HCT116 (cell line): ENCODE data around the gene SPDL1. TPM values are rescaled to one million over a fixed set of nuclear protein-coding genes. Genes with fewer than 3 reads are reported as not detected.

Source experiments
- ATAC-seq: fragments of 200-7000 bp; cut with Tn5 transposase; 2 replicates; pipeline ENCODE4 v1.9.1; 2020; ENCODE audit warnings: mild to moderate bottlenecking, moderate library complexity
- BruUV-seq: library from RNA; stranded (reverse); fragments of 400-500 nt; replicated peaks from 2 replicates; lab custom pipeline; 2021; lab: Mats Ljungman, UMichigan
- CTCF ChIA-PET: fragments of 300-600 bp; sonication (Branson Sonifier 250); formaldehyde crosslinking; loops from one replicate; lab custom pipeline; 2021; ENCODE audit warnings: antibody characterized with exemption; lab: Charles Lee
- POLR2A ChIA-PET: fragments of 300-600, 350-600 bp; sonication (Branson Sonifier 250); formaldehyde crosslinking; loops from one replicate; lab custom pipeline; 2021; ENCODE audit warnings: antibody characterized with exemption; lab: Charles Lee
- RAD21 ChIA-PET, 2 experiments: fragments of 300-600 bp; sonication (Branson Sonifier 250); formaldehyde crosslinking; loops; one replicate each; lab custom pipeline; 2023; ENCODE audit warnings: low total read pairs in 2 of 2; ENCODE audit not compliant: uncharacterized antibody in 2 of 2, unreplicated experiment in 2 of 2, low non-redundant PET in 1 of 2; lab: Charles Lee
- DNase-seq: peaks from one replicate; pipeline ENCODE4 v3.0.0-alpha.2; 2010; ENCODE audit warnings: low read depth, low spot score
- H2AFZ ChIP-seq: fragments of 200-600 bp; shearing (Covaris generic), sonication (generic); 2 replicates; pipeline ENCODE4 v1.6.1; 2017; ENCODE audit warnings: low read depth, mixed run types, mixed read lengths, antibody characterized with exemption, low read length; ENCODE audit not compliant: poor library complexity, severe bottlenecking
- H3K27ac ChIP-seq: 2 replicates; pipeline ENCODE4 v1.5.1; 2012; ENCODE audit warnings: low read depth, low read length
- H3K27me3 ChIP-seq: fragments of 200-600 bp; sonication (generic); 2 replicates; pipeline ENCODE4 v1.6.1; 2016; ENCODE audit warnings: mixed run types, low read length, mixed read lengths; ENCODE audit not compliant: insufficient read depth
- H3K36me3 ChIP-seq, 2 experiments: fragments of 200-500 bp in 1 of 2; fragments of 200-600 bp in 1 of 2; sonication (Bioruptor generic) in 1 of 2; sonication (generic) in 1 of 2; 2 replicates each; pipeline versions ENCODE4 v1.5.1 to v1.6.1; 2014 to 2016; ENCODE audit warnings: low read length in 2 of 2, inconsistent platforms in 1 of 2, mixed read lengths in 1 of 2, mixed run types in 1 of 2; ENCODE audit not compliant: insufficient read depth in 2 of 2, control insufficient read depth in 1 of 2
- H3K4me1 ChIP-seq, 2 experiments: fragments of 200-600 bp in 1 of 2; sonication (generic) in 1 of 2; 2 replicates each; pipeline versions ENCODE4 v1.5.1 to v1.6.1; 2012 to 2017; ENCODE audit warnings: low read length in 2 of 2, inconsistent platforms in 1 of 2, mild to moderate bottlenecking in 1 of 2, mixed read lengths in 1 of 2, mixed run types in 1 of 2, moderate library complexity in 1 of 2; ENCODE audit not compliant: insufficient read depth in 2 of 2, control insufficient read depth in 1 of 2
- H3K4me2 ChIP-seq: fragments of 200-600 bp; sonication (generic); 2 replicates; pipeline ENCODE4 v1.6.1; 2017; ENCODE audit warnings: mixed run types, low read length, mixed read lengths
- H3K4me3 ChIP-seq, 2 experiments: fragments of 200-600 bp in 1 of 2; sonication (generic) in 1 of 2; replicated peaks in 1 of 2; 2 replicates each; pipeline ENCODE4 v1.5.1; 2011 to 2016; ENCODE audit warnings: low read length in 2 of 2, control low read depth in 1 of 2, low read depth in 1 of 2, mild to moderate bottlenecking in 1 of 2, mixed read lengths in 1 of 2, mixed run types in 1 of 2
- H3K79me2 ChIP-seq: fragments of 200-600 bp; sonication (generic); 2 replicates; pipeline ENCODE4 v1.6.1; 2017; ENCODE audit warnings: mild to moderate bottlenecking, mixed run types, low read length, moderate library complexity, mixed read lengths; ENCODE audit not compliant: insufficient read depth
- H3K9ac ChIP-seq: fragments of 200-600 bp; sonication (generic); 2 replicates; pipeline ENCODE4 v1.6.1; 2016; ENCODE audit warnings: low read length, mixed read lengths
- H3K9me2 ChIP-seq: fragments of 200-600 bp; sonication (generic), shearing (Covaris generic); 2 replicates; pipeline ENCODE4 v1.6.1; 2017; ENCODE audit warnings: mixed run types, mild to moderate bottlenecking, moderate library complexity; ENCODE audit not compliant: insufficient read depth
- H3K9me3 ChIP-seq, 2 experiments: fragments of 200-500 bp in 1 of 2; fragments of 200-600 bp in 1 of 2; sonication (Bioruptor generic) in 1 of 2; sonication (generic) in 1 of 2; 2 replicates each; pipeline ENCODE4 v1.6.1; 2014 to 2017; ENCODE audit warnings: low read length in 2 of 2, mixed read lengths in 2 of 2, inconsistent platforms in 1 of 2, low read depth in 1 of 2, mild to moderate bottlenecking in 1 of 2, mixed run types in 1 of 2, moderate library complexity in 1 of 2; ENCODE audit not compliant: control insufficient read depth in 1 of 2, insufficient read depth in 1 of 2
- H4K20me1 ChIP-seq: fragments of 200-600 bp; sonication (generic), shearing (Covaris generic); 2 replicates; pipeline ENCODE4 v1.6.1; 2017; ENCODE audit warnings: mixed run types, mild to moderate bottlenecking, moderate library complexity; ENCODE audit not compliant: insufficient read depth
- ATF3 ChIP-seq: IDR thresholded peaks from 2 replicates; pipeline ENCODE4 v1.6.1; 2012
- CTCF ChIP-seq, 3 experiments: fragments of 200-600 bp in 1 of 3; sonication (generic) in 1 of 3; IDR thresholded peaks in 2 of 3; conservative IDR thresholded peaks in 1 of 3; 2 replicates each; pipeline ENCODE4 v1.5.1; 2012 to 2017; ENCODE audit warnings: low read depth in 2 of 3, low read length in 2 of 3, antibody characterized with exemption in 1 of 3, borderline replicate concordance in 1 of 3, control low read depth in 1 of 3, mild to moderate bottlenecking in 1 of 3, mixed read lengths in 1 of 3, mixed run types in 1 of 3, moderate library complexity in 1 of 3; ENCODE audit not compliant: insufficient read depth in 1 of 3
- ELF1 ChIP-seq: IDR thresholded peaks from 2 replicates; pipeline ENCODE4 v1.6.1; 2012; ENCODE audit warnings: low read depth, borderline replicate concordance
- EZH2 ChIP-seq: fragments of 200-600 bp; sonication (generic); IDR thresholded peaks from 2 replicates; pipeline ENCODE4 v1.6.1; 2017; ENCODE audit warnings: antibody characterized with exemption, mixed run types
- FOSL1 ChIP-seq: IDR thresholded peaks from 2 replicates; pipeline ENCODE4 v1.6.1; 2012; ENCODE audit warnings: low read depth
- MAX ChIP-seq: IDR thresholded peaks from 2 replicates; pipeline ENCODE4 v1.6.1; 2012
- SRF ChIP-seq: IDR thresholded peaks from 2 replicates; pipeline ENCODE4 v1.6.1; 2012; ENCODE audit warnings: low read depth
- TCF7L2 ChIP-seq: IDR thresholded peaks from 2 replicates; pipeline ENCODE4 v1.7.0; 2011; ENCODE audit warnings: borderline replicate concordance, inconsistent platforms; ENCODE audit not compliant: insufficient read depth, insufficient read length; ENCODE audit errors: extremely low read depth
- ZBTB33 ChIP-seq: IDR thresholded peaks from 2 replicates; pipeline ENCODE4 v1.6.1; 2011; ENCODE audit warnings: mild to moderate bottlenecking, low read length, moderate library complexity; ENCODE audit not compliant: insufficient replicate concordance; ENCODE audit errors: extremely low read depth
- ZNF274 ChIP-seq: fragments of 200-500 bp; sonication (Bioruptor generic); IDR thresholded peaks from 2 replicates; pipeline ENCODE4 v1.6.1; 2014; ENCODE audit warnings: mild to moderate bottlenecking, low read depth, low read length, inconsistent platforms
- intact Hi-C: fragments of 100-400 bp; cut with micrococcal nuclease; formaldehyde crosslinking; loops from 2 replicates; pipeline ENCODE4 v1.10.0; 2022
- total RNA-seq: library from RNA; stranded (reverse); gene quantifications from one replicate; pipeline ENCODE4 v1.2.1, GENCODE V29; 2021; ENCODE audit not compliant: unreplicated experiment

SPDL1 gene
- total RNA-seq, 1 experiment from 2014 or later: 28.5 TPM

- Histone ChIP-seq H3K4me3 (no peak overlapping the region), H3K4me2 (no peak overlapping the region), H4K20me1 (no peaks in the 10 kb centered on the region), H3K9ac (no peak overlapping the region), H3K79me2 (no peaks in the 10 kb centered on the region), H3K9me2 (no peaks in the 10 kb centered on the region), H3K27me3 (peaks cover 3% of the 10 kb centered on the region; the same call in 1 of the 2 replicates), H3K36me3 (no peaks in the 10 kb centered on the region), H2AFZ (no peak overlapping the region), H3K27ac (no peak overlapping the region), H3K4me1 (no peaks in the 10 kb centered on the region), H3K9me3 (no peaks in the 10 kb centered on the region)
- RAD21 ChIA-PET: no interaction called here
- POLR2A ChIA-PET: no interaction called here
- CTCF ChIA-PET: no interaction called here
- TF ChIP-seq EZH2 (no peak), MAX (no peak), ATF3 (no peak), FOSL1 (no peak), SRF (no peak), ELF1 (no peak), TCF7L2 (no peak), ZBTB33 (no peak)
- DNase-seq: no peak
- intact Hi-C loops: no loop called here
- no TSS peak for BruUV-seq
- no peak for ATAC-seq
Observed at GRCh38 chr5:169538944-169539343, 44.6 kb upstream of the SPDL1 start.

- no peak for ATAC-seq
- CTCF ChIA-PET: no interaction called here
- intact Hi-C loops: no loop called here
- Histone ChIP-seq H3K79me2 (no peaks in the 10 kb centered on the region), H3K27me3 (peaks cover 10% of the 10 kb centered on the region), H3K4me2 (no peak overlapping the region), H3K36me3 (no peaks in the 10 kb centered on the region), H3K4me1 (no peaks in the 10 kb centered on the region), H4K20me1 (no peaks in the 10 kb centered on the region), H3K9me3 (no peaks in the 10 kb centered on the region), H3K9ac (no peak overlapping the region), H3K9me2 (no peaks in the 10 kb centered on the region), H3K4me3 (no peak overlapping the region), H2AFZ (no peak overlapping the region), H3K27ac (no peak overlapping the region)
- no peak for TF ChIP-seq ZNF274
- no peak for TF ChIP-seq ATF3
- no peak for TF ChIP-seq CTCF (IDR thresholded peaks at IDR 0.05 in 2 of 3, conservative IDR thresholded peaks at IDR 0.05 in 1 of 3; ENCODE audit: borderline replicate concordance in 1 of 3, insufficient read depth in 1 of 3, low read depth in 2 of 3, low read length in 2 of 3)
- DNase-seq: no peak
- POLR2A ChIA-PET: no interaction called here
- no TSS peak for BruUV-seq
- RAD21 ChIA-PET: no interaction called here
Observed at GRCh38 chr5:169542811-169543210, 40.8 kb upstream of the SPDL1 start.
